Activated T-helper 1 cell treated with anti-CD3 and anti-CD28 coated beads, Interleukin-12 subunit alpha, Interleukin-12 subunit beta, Interleukin-2, Interleukin-4 antibody, amounts not matched to agents 30 ng/mL and 10 ng/mL and 1 ng/mL, durations not matched to agents 14 hours and 24 hours and 36 hours (primary cell): ENCODE measurements around the gene GNA12. TPM values are rescaled to one million over a fixed set of nuclear protein-coding genes. Genes with fewer than 3 reads are reported as not detected.
"Not testable (repeated sequence)": the region's sequence is repeated elsewhere in the genome, so short reads cannot be mapped to it uniquely, and the experiment has no call there.

Experiments used
- DNase-seq: peaks from one replicate; pipeline ENCODE4 v3.0.0; 2021; ENCODE audit warnings: low spot score
- H3K27ac Mint-ChIP-seq: one replicate; pipeline ENCODE4 v1.8.0; 2021; ENCODE audit warnings: mild to moderate bottlenecking, mixed read lengths
- H3K27me3 Mint-ChIP-seq: one replicate; pipeline ENCODE4 v1.8.0; 2022; ENCODE audit warnings: mild to moderate bottlenecking, moderate library complexity, mixed read lengths; ENCODE audit not compliant: insufficient read depth
- H3K36me3 Mint-ChIP-seq: one replicate; pipeline ENCODE4 v1.8.0; 2021; ENCODE audit warnings: low read depth, mixed read lengths
- H3K4me1 Mint-ChIP-seq: one replicate; pipeline ENCODE4 v1.8.0; 2021; ENCODE audit warnings: low read depth, mixed read lengths
- H3K4me3 Mint-ChIP-seq: one replicate; pipeline ENCODE4 v1.8.0; 2021; ENCODE audit warnings: mild to moderate bottlenecking, moderate library complexity, mixed read lengths
- H3K9me3 Mint-ChIP-seq: one replicate; pipeline ENCODE4 v1.8.0; 2021; ENCODE audit warnings: mixed read lengths
- intact Hi-C: fragments of 100-400 bp; cut with micrococcal nuclease; formaldehyde crosslinking; loops from one replicate; pipeline ENCODE4 v1.15.1; 2024
- total RNA-seq: library from RNA; stranded (reverse); gene quantifications from 2 replicates; pipeline ENCODE4 v1.2.3, GENCODE V29; 2022

Gene GNA12
- total RNA-seq, 1 donor from 2014 or later, result 36.4 TPM

- H3K9me3 Mint-ChIP-seq, result no peaks in the 10 kb centered on the region
- H3K4me1 Mint-ChIP-seq, result peaks cover 14% of the 10 kb centered on the region
- H3K36me3 Mint-ChIP-seq, result no peaks in the 10 kb centered on the region
- H3K27me3 Mint-ChIP-seq, result peaks cover 47% of the 10 kb centered on the region
- no peak for DNase-seq
- H3K27ac Mint-ChIP-seq, result no peak overlapping the region
- intact Hi-C loops, result no loop called here
- no peak overlapping the region for H3K4me3 Mint-ChIP-seq
Measured at GRCh38 chr7:2689343-2689847, 154.7 kb downstream of the GNA12 start.

- Mint-ChIP-seq H3K36me3 (no peaks in the 10 kb centered on the region), H3K27ac (no peak overlapping the region), H3K4me3 (no peak overlapping the region), H3K4me1 (peaks cover 14% of the 10 kb centered on the region), H3K9me3 (no peaks in the 10 kb centered on the region), H3K27me3 (peaks cover 45% of the 10 kb centered on the region)
- DNase-seq, result no peak
- intact Hi-C loops, result no loop called here
Measured at GRCh38 chr7:2688409-2689342, 155.4 kb downstream of the GNA12 start.

- H3K36me3 Mint-ChIP-seq, result no peaks in the 10 kb centered on the region
- peaks cover 45% of the 10 kb centered on the region for H3K27me3 Mint-ChIP-seq
- peaks cover 14% of the 10 kb centered on the region for H3K4me1 Mint-ChIP-seq
- DNase-seq, result no peak
- intact Hi-C loops, result no loop called here
- no peak within 1 kb of the TSS for H3K27ac Mint-ChIP-seq
- H3K9me3 Mint-ChIP-seq, result no peaks in the 10 kb centered on the region
- H3K4me3 Mint-ChIP-seq, result no peak within 1 kb of the TSS
Measured at GRCh38 chr7:2687881-2688318, 156.2 kb downstream of the GNA12 start, which contains the start of gene AMZ1. Gene AMZ1 (plus strand): TSS chr7:2688202. CDS start chr7:2700452, 12,250 bp downstream.

- Mint-ChIP-seq H3K4me3 (no peak overlapping the region), H3K4me1 (peaks cover 14% of the 10 kb centered on the region), H3K9me3 (no peaks in the 10 kb centered on the region), H3K27me3 (peaks cover 44% of the 10 kb centered on the region), H3K27ac (no peak overlapping the region), H3K36me3 (no peaks in the 10 kb centered on the region)
- no peak for DNase-seq
- intact Hi-C loops, result no loop called here
Measured at GRCh38 chr7:2687338-2687869, 156.7 kb downstream of the GNA12 start.

- no peak for DNase-seq
- H3K4me3 Mint-ChIP-seq, result no peak overlapping the region
- H3K27me3 Mint-ChIP-seq, result peaks cover 37% of the 10 kb centered on the region
- no peak overlapping the region for H3K27ac Mint-ChIP-seq
- H3K36me3 Mint-ChIP-seq, result no peaks in the 10 kb centered on the region
- H3K4me1 Mint-ChIP-seq, result peaks cover 14% of the 10 kb centered on the region
- H3K9me3 Mint-ChIP-seq, result no peaks in the 10 kb centered on the region
- intact Hi-C loops, result no loop called here
Measured at GRCh38 chr7:2686101-2686500, 158.0 kb downstream of the GNA12 start.

GRCh38 chr7:2684501-2684900, 159.6 kb downstream of the GNA12 start:
- no peaks in the 10 kb centered on the region for H3K36me3 Mint-ChIP-seq
- intact Hi-C loops, result no loop called here
- no peak overlapping the region for H3K4me3 Mint-ChIP-seq
- no peak for DNase-seq
- H3K4me1 Mint-ChIP-seq, result peaks cover 7% of the 10 kb centered on the region
- no peaks in the 10 kb centered on the region for H3K9me3 Mint-ChIP-seq
- peaks cover 24% of the 10 kb centered on the region for H3K27me3 Mint-ChIP-seq
- H3K27ac Mint-ChIP-seq, result no peak overlapping the region

GRCh38 chr7:2681929-2682799, 161.9 kb downstream of the GNA12 start:
- no peak for DNase-seq
- Mint-ChIP-seq H3K9me3 (no peaks in the 10 kb centered on the region), H3K4me1 (no peaks in the 10 kb centered on the region), H3K27ac (no peak overlapping the region), H3K4me3 (no peak overlapping the region), H3K27me3 (peaks cover 12% of the 10 kb centered on the region), H3K36me3 (no peaks in the 10 kb centered on the region)
- intact Hi-C loops, result loop anchor here (1.0 kb wide), 2 partner anchors 205 to 231 kb away; no protein-coding TSS in a partner anchor

GRCh38 chr7:2680792-2681490, 163.2 kb downstream of the GNA12 start:
- intact Hi-C loops, result loop anchor here (1.0 kb wide), 2 partner anchors 204 to 230 kb away; no protein-coding TSS in a partner anchor
- no peak overlapping the region for H3K27ac Mint-ChIP-seq
- peaks cover 7% of the 10 kb centered on the region for H3K27me3 Mint-ChIP-seq
- no peaks in the 10 kb centered on the region for H3K9me3 Mint-ChIP-seq
- no peaks in the 10 kb centered on the region for H3K4me1 Mint-ChIP-seq
- H3K4me3 Mint-ChIP-seq, result no peak overlapping the region
- no peaks in the 10 kb centered on the region for H3K36me3 Mint-ChIP-seq
- DNase-seq, result peak; percentile 38

GRCh38 chr7:2680256-2680655, 163.9 kb downstream of the GNA12 start:
- Mint-ChIP-seq H3K36me3 (no peaks in the 10 kb centered on the region), H3K27me3 (peaks cover 7% of the 10 kb centered on the region), H3K4me3 (no peak overlapping the region), H3K9me3 (no peaks in the 10 kb centered on the region), H3K27ac (no peak overlapping the region), H3K4me1 (no peaks in the 10 kb centered on the region)
- DNase-seq, result no peak
- intact Hi-C loops, result no loop called here

- H3K4me3 Mint-ChIP-seq, DNase-seq, intact Hi-C loops, H3K4me1 Mint-ChIP-seq, H3K27ac Mint-ChIP-seq, H3K36me3 Mint-ChIP-seq, H3K27me3 Mint-ChIP-seq, H3K9me3 Mint-ChIP-seq: not testable (repeated sequence)
Measured at GRCh38 chr7:2679135-2680127, 164.7 kb downstream of the GNA12 start.

- H3K4me1 Mint-ChIP-seq, DNase-seq, H3K36me3 Mint-ChIP-seq, H3K27ac Mint-ChIP-seq, intact Hi-C loops, H3K4me3 Mint-ChIP-seq, H3K9me3 Mint-ChIP-seq: not testable (repeated sequence)
- peaks cover 16% of the 10 kb centered on the region for H3K27me3 Mint-ChIP-seq
Measured at GRCh38 chr7:2678454-2678853, 165.7 kb downstream of the GNA12 start.
